Measurements from ENCODE around the gene MAPKAPK5. TPM values are rescaled to one million over a fixed set of nuclear protein-coding genes. Genes with fewer than 3 reads are reported as not detected.

Gene MAPKAPK5
- total and polyA plus RNA-seq, 10 donors: 12.7 to 56.4 (median 43.1) TPM

DNA sequence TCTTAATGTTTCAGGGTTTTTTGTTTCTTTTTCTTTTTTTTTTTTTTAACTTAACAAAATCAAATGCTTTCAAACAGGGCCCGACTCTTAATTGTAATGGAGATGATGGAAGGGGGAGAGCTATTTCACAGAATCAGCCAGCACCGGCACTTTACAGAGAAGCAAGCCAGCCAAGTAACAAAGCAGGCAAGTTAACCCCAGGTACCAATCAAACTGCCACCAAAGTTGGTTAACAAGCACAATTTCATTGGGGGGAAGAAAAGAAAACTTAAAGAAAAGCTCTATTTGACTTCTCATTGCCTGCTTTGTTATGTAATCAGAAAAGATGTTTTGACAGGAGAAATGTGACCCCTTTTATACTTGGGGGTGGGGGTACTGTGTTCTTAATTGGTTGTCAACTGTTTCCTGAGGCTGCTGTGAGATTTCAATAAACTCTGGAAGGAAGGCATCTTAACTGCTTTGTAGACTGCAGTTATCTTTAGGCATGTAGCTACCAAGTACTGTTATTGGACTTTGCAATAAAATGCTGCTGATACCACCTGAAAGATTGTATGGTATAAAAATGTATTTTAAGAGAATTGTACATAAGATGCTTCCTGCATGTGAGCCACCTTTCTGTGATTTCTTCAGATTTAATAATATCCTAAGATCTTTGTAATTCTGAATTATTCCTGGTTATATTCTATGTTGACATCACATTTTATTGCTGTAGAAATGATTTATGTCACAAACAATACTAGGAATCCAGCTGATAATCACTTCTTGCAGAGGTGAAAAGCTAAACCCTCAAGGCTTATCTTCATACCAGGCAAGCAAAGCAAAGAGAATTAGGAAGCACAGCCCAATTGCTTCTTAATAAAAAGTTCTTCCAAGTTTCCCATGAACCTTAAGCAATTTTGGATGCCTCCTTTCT is 26.9 kb downstream of the MAPKAPK5 start:
- no peaks in the 10 kb centered on the region for H3K27me3 ChIP-seq (replicated peaks in 1 of 7)
- TF ChIP-seq, protein P1, sequence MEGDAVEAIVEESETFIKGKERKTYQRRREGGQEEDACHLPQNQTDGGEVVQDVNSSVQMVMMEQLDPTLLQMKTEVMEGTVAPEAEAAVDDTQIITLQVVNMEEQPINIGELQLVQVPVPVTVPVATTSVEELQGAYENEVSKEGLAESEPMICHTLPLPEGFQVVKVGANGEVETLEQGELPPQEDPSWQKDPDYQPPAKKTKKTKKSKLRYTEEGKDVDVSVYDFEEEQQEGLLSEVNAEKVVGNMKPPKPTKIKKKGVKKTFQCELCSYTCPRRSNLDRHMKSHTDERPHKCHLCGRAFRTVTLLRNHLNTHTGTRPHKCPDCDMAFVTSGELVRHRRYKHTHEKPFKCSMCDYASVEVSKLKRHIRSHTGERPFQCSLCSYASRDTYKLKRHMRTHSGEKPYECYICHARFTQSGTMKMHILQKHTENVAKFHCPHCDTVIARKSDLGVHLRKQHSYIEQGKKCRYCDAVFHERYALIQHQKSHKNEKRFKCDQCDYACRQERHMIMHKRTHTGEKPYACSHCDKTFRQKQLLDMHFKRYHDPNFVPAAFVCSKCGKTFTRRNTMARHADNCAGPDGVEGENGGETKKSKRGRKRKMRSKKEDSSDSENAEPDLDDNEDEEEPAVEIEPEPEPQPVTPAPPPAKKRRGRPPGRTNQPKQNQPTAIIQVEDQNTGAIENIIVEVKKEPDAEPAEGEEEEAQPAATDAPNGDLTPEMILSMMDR (IDR thresholded peaks at IDR 0.05 in 8 of 11, conservative IDR thresholded peaks at IDR 0.05 in 3 of 11): no peak
- TF ChIP-seq POLR2A (IDR thresholded peaks at IDR 0.05) (no peak), POLR2AphosphoS5 (IDR thresholded peaks at IDR 0.05) (no peak)
- H3K36me3 ChIP-seq: peaks cover 8 to 95% (median 81%) of the 10 kb centered on the region in 6 donors
- 88 to 94% (median 90%) methylated on average over 2 of the region's 2 CpGs for WGBS, 5 donors
- peaks cover 0 to 7% (median 0%) of the 10 kb centered on the region in 8 donors for H3K9me3 ChIP-seq
- intact Hi-C loops (cut with DNase I; ENCODE audit: low total_unique reads): no loop called here
- no peak overlapping the region for H3K4me3 ChIP-seq
- H3K4me1 ChIP-seq: no peaks in the 10 kb centered on the region
- H3K27ac ChIP-seq: no peak overlapping the region
- no peak for DNase-seq

DNA sequence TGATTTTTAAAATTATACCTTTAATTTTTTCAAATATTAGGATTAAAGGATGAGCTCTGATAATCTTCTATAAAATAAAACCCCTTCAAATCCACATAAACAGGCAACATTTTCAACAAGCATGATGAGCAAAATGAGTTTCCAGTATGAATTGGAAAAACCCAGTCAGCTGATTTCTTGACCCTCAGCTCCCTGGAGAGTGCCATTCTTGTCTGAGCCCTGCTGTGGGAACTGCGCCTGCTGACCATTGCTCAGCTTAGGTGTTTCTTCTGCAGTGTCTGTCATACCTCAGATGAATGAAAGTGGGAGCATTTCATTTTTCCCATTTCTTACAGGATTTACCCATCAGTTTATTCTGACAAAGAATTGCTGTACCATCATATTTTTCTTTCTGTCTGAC is 27.6 kb downstream of the MAPKAPK5 start:
- peaks cover 8 to 99% (median 82%) of the 10 kb centered on the region in 6 donors for H3K36me3 ChIP-seq
- TF ChIP-seq, protein P1 (IDR thresholded peaks at IDR 0.05 in 8 of 11, conservative IDR thresholded peaks at IDR 0.05 in 3 of 11): no peak
- TF ChIP-seq POLR2AphosphoS5 (IDR thresholded peaks at IDR 0.05): no peak
- no peak for TF ChIP-seq POLR2A (IDR thresholded peaks at IDR 0.05)
- H3K4me1 ChIP-seq: no peaks in the 10 kb centered on the region
- H3K27ac ChIP-seq: no peak overlapping the region
- intact Hi-C loops (cut with DNase I; ENCODE audit: low total_unique reads): no loop called here
- no peak overlapping the region for H3K4me3 ChIP-seq
- no peaks in the 10 kb centered on the region for H3K27me3 ChIP-seq (replicated peaks in 1 of 7)
- DNase-seq: no peak
- 92 to 100% (median 96%) methylated on average over 1 of the region's 1 CpG for WGBS, 5 donors
- H3K9me3 ChIP-seq: peaks cover 0 to 7% (median 0%) of the 10 kb centered on the region in 8 donors

DNA sequence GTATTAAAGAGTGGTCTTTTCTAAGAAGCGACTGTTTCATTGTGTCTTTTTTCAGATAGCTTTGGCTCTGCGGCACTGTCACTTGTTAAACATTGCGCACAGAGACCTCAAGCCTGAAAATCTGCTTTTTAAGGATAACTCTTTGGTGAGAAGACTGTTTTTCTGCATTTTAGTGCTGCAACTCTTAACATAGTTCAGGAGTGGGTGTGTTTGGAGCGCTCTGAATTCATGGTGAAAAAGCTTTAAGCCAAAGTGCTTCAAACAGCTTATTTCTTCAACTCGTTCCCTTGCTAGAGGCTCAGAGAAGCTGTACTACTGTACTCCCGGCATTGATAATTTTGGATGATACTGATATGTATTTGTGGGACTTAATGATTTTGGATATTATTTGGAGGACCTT is 28.2 kb downstream of the MAPKAPK5 start:
- Histone ChIP-seq H3K36me3 (peaks cover 8 to 100% (median 83%) of the 10 kb centered on the region in 6 donors), H3K27me3 (replicated peaks in 1 of 7) (no peaks in the 10 kb centered on the region), H3K4me1 (no peaks in the 10 kb centered on the region), H3K4me3 (no peak overlapping the region), H3K27ac (no peak overlapping the region), H3K9me3 (peaks cover 0 to 7% (median 0%) of the 10 kb centered on the region in 8 donors)
- DNase-seq: no peak
- WGBS, 5 donors: 96 to 99% (median 97%) methylated on average over 6 of the region's 6 CpGs
- TF ChIP-seq, protein P1 (IDR thresholded peaks at IDR 0.05 in 8 of 11, conservative IDR thresholded peaks at IDR 0.05 in 3 of 11): no peak
- TF ChIP-seq POLR2AphosphoS5 (IDR thresholded peaks at IDR 0.05) (no peak), POLR2A (IDR thresholded peaks at IDR 0.05) (no peak)
- intact Hi-C loops (cut with DNase I; ENCODE audit: low total_unique reads): no loop called here

DNA sequence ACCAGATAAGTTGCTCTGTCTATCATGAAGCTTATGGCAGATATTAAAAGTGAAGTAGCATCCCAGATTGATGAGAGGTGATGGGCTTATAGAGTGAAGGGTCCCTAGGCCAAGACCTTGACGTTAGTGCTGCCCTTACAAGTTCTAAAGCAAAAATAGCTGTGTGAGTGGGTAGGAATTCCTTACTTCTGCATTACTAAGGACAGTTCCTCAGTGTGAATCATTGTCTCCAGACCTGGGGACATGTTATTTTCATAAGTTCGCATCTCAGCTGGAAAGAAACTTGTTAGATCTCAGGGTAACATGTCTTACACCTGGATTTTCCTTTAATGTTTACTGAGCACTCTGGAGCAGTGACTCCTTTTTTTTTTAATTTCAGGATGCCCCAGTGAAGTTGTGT is 28.7 kb downstream of the MAPKAPK5 start:
- 85 to 97% (median 94%) methylated on average over 2 of the region's 2 CpGs for WGBS, 5 donors
- DNase-seq: no peak
- H3K4me1 ChIP-seq: no peaks in the 10 kb centered on the region
- peaks cover 8 to 100% (median 85%) of the 10 kb centered on the region in 6 donors for H3K36me3 ChIP-seq
- peaks cover 0 to 7% (median 0%) of the 10 kb centered on the region in 8 donors for H3K9me3 ChIP-seq
- no peak overlapping the region for H3K27ac ChIP-seq
- intact Hi-C loops (cut with DNase I; ENCODE audit: low total_unique reads): no loop called here
- no peaks in the 10 kb centered on the region for H3K27me3 ChIP-seq (replicated peaks in 1 of 7)
- TF ChIP-seq, protein P1 (IDR thresholded peaks at IDR 0.05 in 8 of 11, conservative IDR thresholded peaks at IDR 0.05 in 3 of 11): no peak
- no peak for TF ChIP-seq POLR2AphosphoS5 (IDR thresholded peaks at IDR 0.05)
- no peak overlapping the region for H3K4me3 ChIP-seq

Measured in spleen (tissue), 11 donors.